Subcutaneous abdominal adipose tissue (tissue), 5 donors: Measurements from ENCODE around the gene CTNNA3.

Experiments
- H3K27ac ChIP-seq: one replicate; pipeline ENCODE4 v1.7.0; 2013; ENCODE audit warnings: low read depth, mild to moderate bottlenecking, inconsistent platforms, low read length, moderate library complexity
- H3K27me3 ChIP-seq, 5 donors: one replicate each; pipeline ENCODE4 v1.7.0; 2013; ENCODE audit warnings: low read length in 5 of 5, inconsistent platforms in 1 of 5; ENCODE audit not compliant: control insufficient read depth in 5 of 5, insufficient read depth in 4 of 5
- H3K36me3 ChIP-seq, 5 donors: one replicate each; pipeline ENCODE4 v1.7.0; 2013; ENCODE audit warnings: low read length in 5 of 5; ENCODE audit not compliant: control insufficient read depth in 5 of 5, insufficient read depth in 5 of 5
- H3K4me1 ChIP-seq, 5 donors: one replicate each; pipeline ENCODE4 v1.7.0; 2013; ENCODE audit warnings: low read length in 5 of 5, mild to moderate bottlenecking in 3 of 5, moderate library complexity in 1 of 5; ENCODE audit not compliant: control insufficient read depth in 5 of 5, insufficient read depth in 5 of 5
- H3K4me3 ChIP-seq, 5 donors: one replicate each; pipeline ENCODE4 v1.7.0; 2013; ENCODE audit warnings: low read length in 5 of 5, low read depth in 1 of 5
- H3K9ac ChIP-seq, 5 donors: one replicate each; pipeline ENCODE4 v1.7.0; 2013; ENCODE audit warnings: low read length in 5 of 5, mild to moderate bottlenecking in 4 of 5, moderate library complexity in 3 of 5
- H3K9me3 ChIP-seq, 5 donors: one replicate each; pipeline ENCODE4 v1.7.0; 2013; ENCODE audit warnings: low read length in 5 of 5; ENCODE audit not compliant: control insufficient read depth in 5 of 5
- donor health status: healthy.
- donor health status: healthy.
- donor health status: healthy.
- donor health status: healthy.
- donor health status: healthy.

The CTNNA3 gene

DNA sequence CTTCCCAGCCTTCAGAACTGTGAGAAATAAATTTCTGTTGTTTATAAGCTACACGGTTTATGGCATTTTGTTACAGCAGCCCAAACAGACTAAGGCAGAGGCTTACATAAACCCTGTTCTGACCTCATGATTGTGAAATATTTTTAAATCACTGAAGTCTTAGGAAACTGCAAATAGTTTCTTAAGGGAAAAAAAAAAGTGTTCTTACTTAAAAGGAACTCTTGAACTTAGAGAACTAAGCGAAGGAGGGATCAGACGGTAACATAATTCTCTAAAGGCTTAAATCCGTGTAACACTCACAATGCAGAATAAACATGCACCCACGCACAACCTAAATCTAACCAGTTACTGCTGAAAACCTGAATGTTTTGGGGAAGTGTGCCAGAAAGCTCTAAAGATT lies 1519.2 kb downstream of the CTNNA3 start:
- H3K4me3 ChIP-seq: no peak overlapping the region
- H3K4me1 ChIP-seq: peaks cover 0 to 3% (median 2%) of the 10 kb centered on the region in 5 donors
- no peaks in the 10 kb centered on the region for H3K9me3 ChIP-seq
- H3K36me3 ChIP-seq: no peaks in the 10 kb centered on the region
- H3K27me3 ChIP-seq: no peaks in the 10 kb centered on the region
- no peak overlapping the region for H3K27ac ChIP-seq
- no peak overlapping the region for H3K9ac ChIP-seq

GRCh38 chr10:66167816-66168215 lies 1528.2 kb downstream of the CTNNA3 start:
- H3K4me3 ChIP-seq: no peak overlapping the region
- no peaks in the 10 kb centered on the region for H3K4me1 ChIP-seq
- H3K27ac ChIP-seq: no peak overlapping the region
- H3K27me3 ChIP-seq: no peaks in the 10 kb centered on the region
- H3K9ac ChIP-seq: no peak overlapping the region
- no peaks in the 10 kb centered on the region for H3K9me3 ChIP-seq
- H3K36me3 ChIP-seq: no peaks in the 10 kb centered on the region

GRCh38 chr10:66162560-66163143 lies 1533.3 kb downstream of the CTNNA3 start:
- Histone ChIP-seq H3K4me1 (no peaks in the 10 kb centered on the region), H3K36me3 (no peaks in the 10 kb centered on the region), H3K4me3 (no peak overlapping the region), H3K9me3 (no peaks in the 10 kb centered on the region), H3K27me3 (no peaks in the 10 kb centered on the region), H3K9ac (no peak overlapping the region), H3K27ac (no peak overlapping the region)

- H3K4me3 ChIP-seq: no peak overlapping the region
- no peak overlapping the region for H3K27ac ChIP-seq
- no peaks in the 10 kb centered on the region for H3K27me3 ChIP-seq
- H3K9ac ChIP-seq: no peak overlapping the region
- no peaks in the 10 kb centered on the region for H3K4me1 ChIP-seq
- no peaks in the 10 kb centered on the region for H3K36me3 ChIP-seq
- H3K9me3 ChIP-seq: no peaks in the 10 kb centered on the region
These were observed 1544.6 kb downstream of the CTNNA3 start for GRCh38 chr10:66151346-66151745.

- Histone ChIP-seq H3K27ac (no peak overlapping the region), H3K4me3 (no peak overlapping the region)
These were observed 1547.7 kb downstream of the CTNNA3 start for GRCh38 chr10:66148312-66148711.

DNA sequence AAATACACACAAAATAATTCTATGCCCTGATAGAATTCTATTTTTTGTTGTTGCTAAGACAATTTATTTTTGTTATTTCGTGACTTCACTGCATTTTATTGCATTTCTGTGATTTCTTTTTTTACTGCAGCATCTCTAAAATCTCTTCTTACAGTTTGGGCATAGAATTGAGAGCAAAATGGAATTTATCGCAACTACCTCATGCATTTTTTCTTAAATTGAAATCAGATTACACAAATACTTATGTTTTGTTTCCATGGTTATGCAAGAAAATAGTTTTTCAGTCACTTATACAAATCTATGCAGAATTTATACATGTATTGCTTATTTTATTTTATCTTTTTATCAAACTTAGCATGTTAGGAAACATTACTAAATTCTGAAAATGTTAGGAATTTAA lies 1552.0 kb downstream of the CTNNA3 start:
- Histone ChIP-seq H3K9ac (no peak overlapping the region), H3K36me3 (no peaks in the 10 kb centered on the region), H3K9me3 (no peaks in the 10 kb centered on the region), H3K27me3 (no peaks in the 10 kb centered on the region), H3K4me3 (no peak overlapping the region), H3K4me1 (no peaks in the 10 kb centered on the region), H3K27ac (no peak overlapping the region)

More at GRCh38 chr10:66148312-66148711, 1547.7 kb downstream of the CTNNA3 start:
- Histone ChIP-seq H3K27me3 (no peaks in the 10 kb centered on the region), H3K4me1 (no peaks in the 10 kb centered on the region), H3K9me3 (no peaks in the 10 kb centered on the region), H3K9ac (no peak overlapping the region), H3K36me3 (no peaks in the 10 kb centered on the region)

GRCh38 chr10:66102756-66103155 lies 1593.2 kb downstream of the CTNNA3 start:
- no peaks in the 10 kb centered on the region for H3K27me3 ChIP-seq
- H3K4me1 ChIP-seq: no peaks in the 10 kb centered on the region
- H3K9ac ChIP-seq: no peak overlapping the region
- no peak overlapping the region for H3K27ac ChIP-seq
- no peaks in the 10 kb centered on the region for H3K9me3 ChIP-seq
- no peak overlapping the region for H3K4me3 ChIP-seq
- no peaks in the 10 kb centered on the region for H3K36me3 ChIP-seq

DNA sequence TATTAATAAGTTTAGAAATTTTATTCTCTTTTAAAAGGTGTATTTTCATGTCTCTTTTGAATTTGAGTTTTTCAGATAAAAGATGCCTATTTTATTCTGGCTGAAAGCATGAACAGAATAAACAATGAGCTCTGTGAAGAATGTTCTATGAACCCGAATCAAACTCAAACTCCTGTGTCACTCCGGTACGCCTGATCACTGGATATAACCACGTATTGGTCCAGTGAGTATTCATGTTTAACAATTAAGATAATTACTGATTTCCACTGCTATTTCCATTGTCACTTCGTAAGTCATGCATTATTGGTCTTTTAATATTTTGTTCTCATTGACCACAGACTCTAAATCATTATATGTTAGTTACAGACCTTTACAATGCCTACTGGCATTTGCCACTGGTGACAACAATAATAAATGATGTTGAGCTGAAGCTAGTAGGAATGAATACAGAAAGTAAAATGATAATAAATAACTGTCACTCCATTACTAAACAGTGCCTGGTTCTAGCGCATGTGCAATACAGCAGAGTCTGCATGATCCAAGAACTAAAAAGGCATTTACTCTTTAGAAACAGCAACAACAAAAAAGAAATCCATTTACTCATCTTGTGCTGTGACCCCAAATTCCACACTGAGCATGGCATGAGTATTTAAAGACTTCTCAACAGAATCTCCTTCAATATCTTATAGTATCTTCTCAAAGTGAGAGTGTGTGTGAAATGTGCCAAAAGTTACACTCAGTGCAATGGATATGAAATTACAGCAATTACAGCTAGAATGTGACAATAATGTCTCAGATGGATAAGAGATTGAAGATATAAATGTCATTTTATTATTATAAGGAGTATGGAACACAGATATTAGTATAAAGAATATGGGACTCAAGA lies 1597.2 kb downstream of the CTNNA3 start:
- H3K4me3 ChIP-seq: no peak overlapping the region
- H3K4me1 ChIP-seq: no peaks in the 10 kb centered on the region
- no peaks in the 10 kb centered on the region for H3K36me3 ChIP-seq
- no peaks in the 10 kb centered on the region for H3K9me3 ChIP-seq
- H3K27me3 ChIP-seq: no peaks in the 10 kb centered on the region
- no peak overlapping the region for H3K9ac ChIP-seq
- no peak overlapping the region for H3K27ac ChIP-seq

DNA sequence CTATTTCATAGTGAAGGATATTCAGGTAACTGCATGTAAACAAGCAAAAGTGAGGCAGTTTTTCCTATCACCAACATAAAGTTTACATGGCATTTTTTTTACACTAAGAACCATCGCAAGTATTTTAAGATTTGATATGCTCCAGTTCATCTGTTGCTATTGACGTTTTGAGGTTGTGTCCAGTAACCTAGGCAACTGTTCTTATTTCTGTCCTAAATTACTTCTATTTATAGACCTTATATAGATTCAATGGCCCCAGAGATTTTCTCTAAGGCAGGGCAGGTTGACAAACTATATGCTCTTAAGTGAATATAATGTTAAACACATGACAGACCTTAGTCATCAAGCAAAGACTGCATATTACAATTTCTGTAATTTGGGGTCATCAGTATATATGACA lies 1600.4 kb downstream of the CTNNA3 start:
- Histone ChIP-seq H3K36me3 (no peaks in the 10 kb centered on the region), H3K9me3 (no peaks in the 10 kb centered on the region), H3K9ac (no peak overlapping the region), H3K27ac (no peak overlapping the region), H3K27me3 (no peaks in the 10 kb centered on the region), H3K4me1 (no peaks in the 10 kb centered on the region), H3K4me3 (no peak overlapping the region)

DNA sequence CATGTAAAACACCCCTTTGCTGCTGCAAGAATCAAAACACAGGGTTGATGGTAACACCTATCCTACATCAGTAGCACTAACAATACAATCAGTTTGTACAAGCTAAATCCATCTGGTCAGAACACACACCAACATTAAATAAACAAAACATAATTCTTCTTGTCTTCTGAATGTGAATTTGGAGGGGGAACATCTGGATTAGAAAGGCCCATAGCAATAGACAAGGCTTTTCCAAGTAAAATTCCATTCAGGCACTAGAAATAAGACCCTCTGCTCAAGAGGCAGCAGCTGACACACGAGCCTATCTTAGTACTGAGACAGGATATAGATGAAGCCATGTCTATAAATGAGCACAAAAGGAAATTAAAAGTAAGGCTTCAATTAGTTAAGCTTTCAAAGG lies 1610.1 kb downstream of the CTNNA3 start:
- no peak overlapping the region for H3K27ac ChIP-seq
- H3K9ac ChIP-seq: no peak overlapping the region
- no peaks in the 10 kb centered on the region for H3K9me3 ChIP-seq
- no peak overlapping the region for H3K4me3 ChIP-seq
- no peaks in the 10 kb centered on the region for H3K4me1 ChIP-seq
- H3K36me3 ChIP-seq: no peaks in the 10 kb centered on the region
- H3K27me3 ChIP-seq: no peaks in the 10 kb centered on the region
